Upper lobe of left lung (tissue), 4 donors: ENCODE results near the gene KLF15.

Source experiments
- CTCF ChIP-seq, 6 experiments: fragments of 450-650 bp in 4 of 6; fragments of 200-600 bp in 2 of 6; sonication (generic) in 2 of 6; IDR thresholded peaks; one replicate each; pipeline ENCODE4 v1.5.1; 2016 to 2019; ENCODE audit warnings: antibody characterized with exemption in 6 of 6
- POLR2AphosphoS5 ChIP-seq, 2 donors: sonication (generic); formaldehyde crosslinking; IDR thresholded peaks; one replicate each; pipeline ENCODE4 v1.5.1; 2017; ENCODE audit warnings: antibody characterized with exemption in 2 of 2

DNA sequence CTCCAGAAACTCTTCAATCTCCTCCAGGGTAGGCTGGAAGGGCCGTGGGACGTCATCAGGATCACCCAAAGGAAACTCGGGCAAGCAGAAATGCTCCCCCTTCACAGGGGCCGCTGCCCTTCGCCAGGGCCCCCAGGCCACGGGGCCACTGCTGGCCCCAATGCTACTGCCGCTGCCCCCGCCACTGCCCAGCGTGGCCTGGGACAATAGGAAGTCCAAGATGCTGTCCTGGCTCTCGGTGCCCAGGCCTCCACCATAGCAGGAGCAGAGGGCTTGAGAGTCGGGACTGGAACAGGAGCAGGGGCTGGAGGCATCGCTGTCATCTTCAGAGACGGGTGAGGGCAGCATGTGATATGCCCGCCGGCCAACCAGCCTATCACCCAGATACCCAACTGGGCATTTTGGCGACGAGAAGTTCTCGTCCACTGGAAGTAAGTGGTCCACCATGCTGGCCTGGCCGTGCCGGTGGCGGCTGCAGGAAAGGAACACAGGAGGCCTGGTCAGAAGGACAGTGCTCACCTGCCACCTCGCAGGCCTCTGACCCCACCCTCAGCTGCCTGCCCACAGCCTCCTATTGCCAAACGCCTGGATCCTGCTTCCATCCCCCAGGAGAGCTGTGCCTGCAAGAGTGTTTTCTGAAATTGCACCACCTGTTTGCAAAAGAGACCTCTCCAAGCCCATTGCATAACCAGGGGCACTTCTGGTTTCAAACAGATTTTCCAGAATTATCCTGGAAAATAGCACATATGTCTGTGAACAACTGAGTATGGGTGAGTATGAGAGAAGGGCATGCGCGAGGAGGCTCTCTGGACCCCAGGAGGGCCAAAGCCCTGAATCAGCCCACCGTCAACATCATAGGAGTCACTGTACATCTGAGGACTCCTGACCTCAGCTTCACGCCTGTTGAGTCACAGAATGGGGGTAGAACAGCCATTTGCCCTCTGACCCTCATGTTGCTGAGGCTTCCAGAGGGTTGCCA lies 4.4 kb downstream of the KLF15 start:
- TF ChIP-seq CTCF (IDR thresholded peaks at IDR 0.05) (no peak), POLR2AphosphoS5 (IDR thresholded peaks at IDR 0.05) (peak; percentile 42 to 48)
